Gastroesophageal sphincter (tissue), 3 donors: ENCODE data around the gene FHIT.

Experiments
- CTCF ChIP-seq, 4 experiments: fragments of 200-600 bp in 2 of 4; fragments of 450-650 bp in 2 of 4; sonication (generic) in 1 of 4; IDR thresholded peaks; one replicate each; pipeline ENCODE4 v1.5.1; 2017 to 2019; ENCODE audit warnings: antibody characterized with exemption in 4 of 4, mild to moderate bottlenecking in 2 of 4, moderate library complexity in 2 of 4
- EP300 ChIP-seq: sonication (generic); formaldehyde crosslinking; IDR thresholded peaks from one replicate; pipeline ENCODE4 v1.6.1; 2017; ENCODE audit warnings: antibody characterized with exemption, mild to moderate bottlenecking
- POLR2A ChIP-seq, 2 donors: fragments of 450-650 bp; IDR thresholded peaks; one replicate each; pipeline ENCODE4 v1.6.1; 2017; ENCODE audit warnings: antibody characterized with exemption in 2 of 2, mild to moderate bottlenecking in 2 of 2, moderate library complexity in 1 of 2
- POLR2AphosphoS5 ChIP-seq: sonication (generic); formaldehyde crosslinking; IDR thresholded peaks from one replicate; pipeline ENCODE4 v1.6.1; 2017; ENCODE audit warnings: antibody characterized with exemption

GRCh38 chr3:60333710-60334109 is 917.5 kb downstream of the FHIT start:
- TF ChIP-seq CTCF (IDR thresholded peaks at IDR 0.05) (no peak), POLR2A (IDR thresholded peaks at IDR 0.05) (no peak), EP300 (no peak), POLR2AphosphoS5 (no peak)
